ENCODE measurements around the gene PLXND1. TPM values are rescaled to one million over a fixed set of nuclear protein-coding genes. Genes with fewer than 3 reads are reported as not detected.

Gene PLXND1
- total and polyA plus RNA-seq, 8 donors, result 175 to 263 (median 214) TPM

- Histone ChIP-seq H3K4me1 (peaks cover 0 to 12% of the 10 kb centered on the region in 2 donors), H3K9me3 (no peaks in the 10 kb centered on the region), H3K36me3 (peaks cover 0 to 26% of the 10 kb centered on the region in 2 donors), H3K4me3 (no peak overlapping the region), H3K27ac (no peak overlapping the region), H3K27me3 (no peaks in the 10 kb centered on the region)
- no peak for TF ChIP-seq CTCF (IDR thresholded peaks at IDR 0.05)
- ATAC-seq (no peak), DNase-seq (no peak)
- intact Hi-C loops (cut with DNase I), result no loop called here
Observed at GRCh38 chr3:129520960-129521359, 85.5 kb downstream of the PLXND1 start.

GRCh38 chr3:129519896-129520715 lies 86.4 kb downstream of the PLXND1 start:
- no peaks in the 10 kb centered on the region for H3K27me3 ChIP-seq
- DNase-seq (no peak), ATAC-seq (no peak)
- H3K36me3 ChIP-seq, result peaks cover 0 to 27% of the 10 kb centered on the region in 2 donors
- no peak overlapping the region for H3K27ac ChIP-seq
- no peak for TF ChIP-seq CTCF (IDR thresholded peaks at IDR 0.05)
- H3K9me3 ChIP-seq, result no peaks in the 10 kb centered on the region
- peaks cover 0 to 3% of the 10 kb centered on the region in 2 donors for H3K4me1 ChIP-seq
- intact Hi-C loops (cut with DNase I), result no loop called here
- no peak overlapping the region for H3K4me3 ChIP-seq

- Histone ChIP-seq H3K27ac (no peak overlapping the region), H3K4me3 (no peak overlapping the region), H3K9me3 (no peaks in the 10 kb centered on the region), H3K4me1 (no peaks in the 10 kb centered on the region), H3K36me3 (peaks cover 0 to 34% of the 10 kb centered on the region in 2 donors), H3K27me3 (no peaks in the 10 kb centered on the region)
- ATAC-seq (no peak), DNase-seq (no peak)
- intact Hi-C loops (cut with DNase I), result no loop called here
- TF ChIP-seq CTCF (IDR thresholded peaks at IDR 0.05), result no peak
Observed at GRCh38 chr3:129519449-129519848, 87.0 kb downstream of the PLXND1 start.

- intact Hi-C loops (cut with DNase I), result no loop called here
- Histone ChIP-seq H3K4me3 (no peak overlapping the region), H3K9me3 (no peaks in the 10 kb centered on the region), H3K36me3 (peaks cover 0 to 42% of the 10 kb centered on the region in 2 donors), H3K4me1 (no peaks in the 10 kb centered on the region), H3K27ac (no peak overlapping the region), H3K27me3 (no peaks in the 10 kb centered on the region)
- DNase-seq (no peak), ATAC-seq (no peak)
- TF ChIP-seq CTCF (IDR thresholded peaks at IDR 0.05), result no peak
Observed at GRCh38 chr3:129518581-129518980, 87.9 kb downstream of the PLXND1 start.

- no peak for TF ChIP-seq CTCF (IDR thresholded peaks at IDR 0.05)
- Histone ChIP-seq H3K4me1 (no peaks in the 10 kb centered on the region), H3K9me3 (no peaks in the 10 kb centered on the region), H3K27ac (no peak overlapping the region), H3K4me3 (no peak overlapping the region), H3K27me3 (no peaks in the 10 kb centered on the region), H3K36me3 (peaks cover 0 to 47% of the 10 kb centered on the region in 2 donors)
- ATAC-seq (no peak), DNase-seq (no peak)
- intact Hi-C loops (cut with DNase I), result no loop called here
Observed at GRCh38 chr3:129518038-129518561, 88.4 kb downstream of the PLXND1 start.
